ENCODE results near the gene ARHGEF4.

The ARHGEF4 gene

GRCh38 chr2:131041402-131042147 is 204.9 kb downstream of the ARHGEF4 start:
- DNase-seq = no peak

GRCh38 chr2:131042148-131042775 is 205.5 kb downstream of the ARHGEF4 start:
- DNase-seq = no peak

GRCh38 chr2:131043199-131044074 is 206.7 kb downstream of the ARHGEF4 start:
- DNase-seq = no peak

GRCh38 chr2:131044075-131044756 is 207.5 kb downstream of the ARHGEF4 start:
- DNase-seq = no peak

GRCh38 chr2:131044757-131045150 is 208.0 kb downstream of the ARHGEF4 start:
- no peak for DNase-seq

GRCh38 chr2:131045286-131046027 is 208.7 kb downstream of the ARHGEF4 start:
- DNase-seq = no peak

- DNase-seq = no peak
These were observed 209.6 kb downstream of the ARHGEF4 start for GRCh38 chr2:131046028-131046917.

- no peak for DNase-seq
These were observed 210.4 kb downstream of the ARHGEF4 start for GRCh38 chr2:131046918-131047652.

- no peak for DNase-seq
These were observed 211.3 kb downstream of the ARHGEF4 start for GRCh38 chr2:131047920-131048560.

- no peak for DNase-seq
These were observed 211.9 kb downstream of the ARHGEF4 start for GRCh38 chr2:131048641-131049040.

- DNase-seq = no peak
These were observed 212.5 kb downstream of the ARHGEF4 start for GRCh38 chr2:131049150-131049718.

- DNase-seq = no peak
These were observed 214.2 kb downstream of the ARHGEF4 start for GRCh38 chr2:131050896-131051295.

GRCh38 chr2:131052741-131053263 is 216.1 kb downstream of the ARHGEF4 start:
- DNase-seq = no peak

- no peak for DNase-seq
These were observed 217.8 kb downstream of the ARHGEF4 start for GRCh38 chr2:131054488-131054887.

GRCh38 chr2:131055169-131056065 is 218.7 kb downstream of the ARHGEF4 start:
- no peak for DNase-seq

GRCh38 chr2:131056204-131056931 is 219.7 kb downstream of the ARHGEF4 start:
- DNase-seq = no peak

- no peak for DNase-seq
These were observed 220.2 kb downstream of the ARHGEF4 start for GRCh38 chr2:131056932-131057287.
